ENCODE results near the gene M1AP. TPM values are rescaled to one million over a fixed set of nuclear protein-coding genes. Genes with fewer than 3 reads are reported as not detected.

M1AP gene
- total RNA-seq, 1 donor from 2014 or later, result 0.20 TPM

DNA sequence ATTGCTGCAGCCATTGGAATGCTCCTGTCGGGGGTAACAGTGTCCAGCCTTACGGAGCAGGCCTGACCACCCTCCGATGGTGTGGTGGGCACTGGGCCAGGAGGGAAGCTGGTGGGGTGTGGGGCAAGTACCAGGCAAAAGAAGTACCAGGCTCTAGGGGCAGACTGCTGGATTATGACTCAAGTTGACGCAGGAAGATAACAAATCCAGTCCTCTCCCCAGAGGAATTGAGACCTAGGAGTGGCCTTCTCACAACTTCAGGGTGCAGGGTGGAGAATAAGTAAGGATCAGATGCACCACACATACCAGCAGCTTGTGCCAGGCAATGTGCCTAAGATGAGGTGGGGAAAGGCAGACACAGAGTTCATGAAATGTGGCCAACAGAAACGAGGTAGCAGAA is 43.8 kb upstream of the M1AP start:
- no peak for FAIRE-seq
- Mint-ChIP-seq H3K4me1 (ENCODE audit: low read depth, unreplicated experiment) (no peaks in the 10 kb centered on the region), H3K27ac (ENCODE audit: unreplicated experiment) (no peak overlapping the region), H3K27me3 (ENCODE audit: low read depth, unreplicated experiment) (peaks cover 6% of the 10 kb centered on the region), H3K36me3 (ENCODE audit: low read depth, unreplicated experiment) (no peaks in the 10 kb centered on the region), H3K9me3 (ENCODE audit: unreplicated experiment) (no peaks in the 10 kb centered on the region), H3K4me3 (ENCODE audit: unreplicated experiment) (no peak overlapping the region)
- no peak overlapping the region for H3K4me2 ChIP-seq (ENCODE audit: low read length)
- H3K4me3 ChIP-seq (ENCODE audit: insufficient read depth, low read depth, low read length), result no peak overlapping the region
- TF ChIP-seq EZH2 (IDR thresholded peaks at IDR 0.05; ENCODE audit: insufficient read depth, low read length), result no peak
- TF ChIP-seq, protein P1, sequence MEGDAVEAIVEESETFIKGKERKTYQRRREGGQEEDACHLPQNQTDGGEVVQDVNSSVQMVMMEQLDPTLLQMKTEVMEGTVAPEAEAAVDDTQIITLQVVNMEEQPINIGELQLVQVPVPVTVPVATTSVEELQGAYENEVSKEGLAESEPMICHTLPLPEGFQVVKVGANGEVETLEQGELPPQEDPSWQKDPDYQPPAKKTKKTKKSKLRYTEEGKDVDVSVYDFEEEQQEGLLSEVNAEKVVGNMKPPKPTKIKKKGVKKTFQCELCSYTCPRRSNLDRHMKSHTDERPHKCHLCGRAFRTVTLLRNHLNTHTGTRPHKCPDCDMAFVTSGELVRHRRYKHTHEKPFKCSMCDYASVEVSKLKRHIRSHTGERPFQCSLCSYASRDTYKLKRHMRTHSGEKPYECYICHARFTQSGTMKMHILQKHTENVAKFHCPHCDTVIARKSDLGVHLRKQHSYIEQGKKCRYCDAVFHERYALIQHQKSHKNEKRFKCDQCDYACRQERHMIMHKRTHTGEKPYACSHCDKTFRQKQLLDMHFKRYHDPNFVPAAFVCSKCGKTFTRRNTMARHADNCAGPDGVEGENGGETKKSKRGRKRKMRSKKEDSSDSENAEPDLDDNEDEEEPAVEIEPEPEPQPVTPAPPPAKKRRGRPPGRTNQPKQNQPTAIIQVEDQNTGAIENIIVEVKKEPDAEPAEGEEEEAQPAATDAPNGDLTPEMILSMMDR (IDR thresholded peaks at IDR 0.05; ENCODE audit: insufficient read depth, low read depth, low read length), result no peak
- no peak overlapping the region for H2AFZ ChIP-seq (ENCODE audit: low read depth, low read length)
- no peak overlapping the region for H3K9ac ChIP-seq (ENCODE audit: low read length)
- peaks cover 10% of the 10 kb centered on the region for H3K27me3 ChIP-seq (ENCODE audit: insufficient read depth, low read length)
- H3K79me2 ChIP-seq (ENCODE audit: insufficient read depth, low read length), result no peaks in the 10 kb centered on the region
- no peaks in the 10 kb centered on the region for H4K20me1 ChIP-seq (ENCODE audit: insufficient read depth, low read length)
- no peak overlapping the region for H3K27ac ChIP-seq (ENCODE audit: low read depth, low read length)
- no peak for DNase-seq (ENCODE audit: low read depth)
- H3K4me1 ChIP-seq (ENCODE audit: insufficient read depth, low read length), result no peaks in the 10 kb centered on the region
- no peaks in the 10 kb centered on the region for H3K36me3 ChIP-seq (ENCODE audit: insufficient read depth, low read length)
- H3K9me3 ChIP-seq (ENCODE audit: insufficient read depth, low read depth, low read length), result no peaks in the 10 kb centered on the region

DNA sequence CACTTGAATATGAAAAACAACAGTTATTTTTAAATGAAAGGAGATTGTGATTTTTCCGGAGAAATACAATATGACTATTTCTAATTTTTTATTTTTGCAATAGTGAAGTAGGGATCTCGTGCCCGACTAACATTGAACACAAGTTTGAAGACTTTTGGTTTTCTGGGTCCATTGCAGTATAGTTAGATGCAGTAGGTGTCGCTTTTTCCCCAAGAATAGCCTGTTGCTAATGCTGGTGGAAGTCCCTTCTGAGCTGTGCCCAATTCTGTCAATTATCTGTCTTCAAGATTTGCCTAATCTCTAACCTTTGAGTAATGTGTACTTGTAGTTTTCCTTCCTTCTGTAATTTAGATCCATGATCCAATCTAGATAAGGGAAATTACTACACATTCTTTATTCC is 42.4 kb upstream of the M1AP start:
- Mint-ChIP-seq H3K4me1 (ENCODE audit: low read depth, unreplicated experiment) (no peaks in the 10 kb centered on the region), H3K27me3 (ENCODE audit: low read depth, unreplicated experiment) (peaks cover 6% of the 10 kb centered on the region), H3K4me3 (ENCODE audit: unreplicated experiment) (no peak overlapping the region), H3K27ac (ENCODE audit: unreplicated experiment) (no peak overlapping the region), H3K36me3 (ENCODE audit: low read depth, unreplicated experiment) (no peaks in the 10 kb centered on the region), H3K9me3 (ENCODE audit: unreplicated experiment) (no peaks in the 10 kb centered on the region)
- Histone ChIP-seq H4K20me1 (ENCODE audit: insufficient read depth, low read length) (no peaks in the 10 kb centered on the region), H3K4me2 (ENCODE audit: low read length) (no peak overlapping the region), H3K27me3 (ENCODE audit: insufficient read depth, low read length) (peaks cover 10% of the 10 kb centered on the region), H3K9ac (ENCODE audit: low read length) (no peak overlapping the region), H3K79me2 (ENCODE audit: insufficient read depth, low read length) (no peaks in the 10 kb centered on the region), H3K27ac (ENCODE audit: low read depth, low read length) (no peak overlapping the region), H3K9me3 (ENCODE audit: insufficient read depth, low read depth, low read length) (no peaks in the 10 kb centered on the region), H3K4me3 (ENCODE audit: insufficient read depth, low read depth, low read length) (no peak overlapping the region), H2AFZ (ENCODE audit: low read depth, low read length) (no peak overlapping the region), H3K4me1 (ENCODE audit: insufficient read depth, low read length) (no peaks in the 10 kb centered on the region), H3K36me3 (ENCODE audit: insufficient read depth, low read length) (no peaks in the 10 kb centered on the region)
- TF ChIP-seq, protein P1 (IDR thresholded peaks at IDR 0.05; ENCODE audit: insufficient read depth, low read depth, low read length), result peak; percentile 86
- TF ChIP-seq EZH2 (IDR thresholded peaks at IDR 0.05; ENCODE audit: insufficient read depth, low read length), result no peak
- DNase-seq (ENCODE audit: low read depth), result peak; percentile 36
- no peak for FAIRE-seq

DNA sequence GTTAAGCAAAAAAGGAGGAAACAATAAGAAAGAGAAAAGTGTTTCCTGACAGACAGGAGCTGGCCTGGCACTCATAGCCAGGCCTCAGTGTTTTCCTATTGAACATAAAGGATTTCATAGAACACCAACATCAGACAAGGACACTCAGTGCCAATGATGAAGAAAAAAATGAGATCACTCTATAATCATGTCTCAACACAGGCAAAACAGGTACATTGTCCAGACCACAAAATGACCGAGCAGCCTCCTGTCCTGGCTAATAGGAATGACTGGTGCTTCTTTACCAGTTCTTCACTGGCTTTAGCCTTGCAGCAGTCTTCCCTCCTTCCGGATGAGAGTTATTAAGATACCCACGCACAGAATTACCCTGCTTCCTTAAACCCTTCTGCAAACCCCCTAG is 41.5 kb upstream of the M1AP start:
- Histone ChIP-seq H3K79me2 (ENCODE audit: insufficient read depth, low read length) (no peaks in the 10 kb centered on the region), H3K4me1 (ENCODE audit: insufficient read depth, low read length) (no peaks in the 10 kb centered on the region), H3K27me3 (ENCODE audit: insufficient read depth, low read length) (peaks cover 3% of the 10 kb centered on the region), H3K36me3 (ENCODE audit: insufficient read depth, low read length) (no peaks in the 10 kb centered on the region), H3K27ac (ENCODE audit: low read depth, low read length) (no peak overlapping the region), H3K4me2 (ENCODE audit: low read length) (no peak overlapping the region), H3K9ac (ENCODE audit: low read length) (no peak overlapping the region), H3K9me3 (ENCODE audit: insufficient read depth, low read depth, low read length) (no peaks in the 10 kb centered on the region), H3K4me3 (ENCODE audit: insufficient read depth, low read depth, low read length) (no peak overlapping the region), H4K20me1 (ENCODE audit: insufficient read depth, low read length) (no peaks in the 10 kb centered on the region), H2AFZ (ENCODE audit: low read depth, low read length) (no peak overlapping the region)
- H3K4me1 Mint-ChIP-seq (ENCODE audit: low read depth, unreplicated experiment), result no peaks in the 10 kb centered on the region
- FAIRE-seq (no peak), DNase-seq (ENCODE audit: low read depth) (no peak)
- H3K27ac Mint-ChIP-seq (ENCODE audit: unreplicated experiment), result no peak overlapping the region
- H3K4me3 Mint-ChIP-seq (ENCODE audit: unreplicated experiment), result no peak overlapping the region
- H3K36me3 Mint-ChIP-seq (ENCODE audit: low read depth, unreplicated experiment), result no peaks in the 10 kb centered on the region
- no peak for TF ChIP-seq EZH2 (IDR thresholded peaks at IDR 0.05; ENCODE audit: insufficient read depth, low read length)
- TF ChIP-seq, protein P1 (IDR thresholded peaks at IDR 0.05; ENCODE audit: insufficient read depth, low read depth, low read length), result no peak
- peaks cover 2% of the 10 kb centered on the region for H3K27me3 Mint-ChIP-seq (ENCODE audit: low read depth, unreplicated experiment)
- H3K9me3 Mint-ChIP-seq (ENCODE audit: unreplicated experiment), result peaks cover under 1% of the 10 kb centered on the region

All from astrocyte (in vitro differentiated cells and primary cell).